Measurements from ENCODE around the gene RNF223. TPM values are rescaled to one million over a fixed set of nuclear protein-coding genes. Genes with fewer than 3 reads are reported as not detected.

RNF223 gene
- total RNA-seq, 2 donors from 2014 or later, result not detected

- H3K4me1 ChIP-seq, result no peaks in the 10 kb centered on the region
- H3K36me3 ChIP-seq, result peaks cover 14% of the 10 kb centered on the region
- peak overlapping the region in 1 of 2 donors; percentile 22 for H3K4me3 ChIP-seq
- H3K27ac ChIP-seq, result no peak overlapping the region
- no peaks in the 10 kb centered on the region for H3K9me3 ChIP-seq
- no peak for DNase-seq (ENCODE audit: low spot score)
- H3K27me3 ChIP-seq, result no peaks in the 10 kb centered on the region
- no peak for TF ChIP-seq CTCF (IDR thresholded peaks at IDR 0.05)
Measured at GRCh38 chr1:1050577-1051052, 23.5 kb downstream of the RNF223 start.

GRCh38 chr1:1049318-1050165 lies 24.6 kb downstream of the RNF223 start:
- no peak for DNase-seq (ENCODE audit: low spot score)
- no peak for TF ChIP-seq CTCF (IDR thresholded peaks at IDR 0.05)
- Histone ChIP-seq H3K4me1 (no peaks in the 10 kb centered on the region), H3K27ac (no peak overlapping the region), H3K9me3 (no peaks in the 10 kb centered on the region), H3K27me3 (no peaks in the 10 kb centered on the region), H3K4me3 (no peak overlapping the region), H3K36me3 (peaks cover 14% of the 10 kb centered on the region)

GRCh38 chr1:1048765-1049164 lies 25.3 kb downstream of the RNF223 start:
- H3K4me3 ChIP-seq, result no peak overlapping the region
- H3K27ac ChIP-seq, result no peak overlapping the region
- no peaks in the 10 kb centered on the region for H3K27me3 ChIP-seq
- TF ChIP-seq CTCF (IDR thresholded peaks at IDR 0.05), result no peak
- DNase-seq (ENCODE audit: low spot score), result no peak
- H3K9me3 ChIP-seq, result no peaks in the 10 kb centered on the region
- peaks cover 14% of the 10 kb centered on the region for H3K36me3 ChIP-seq
- no peaks in the 10 kb centered on the region for H3K4me1 ChIP-seq

GRCh38 chr1:1047963-1048362 lies 26.1 kb downstream of the RNF223 start:
- H3K27me3 ChIP-seq, result no peaks in the 10 kb centered on the region
- TF ChIP-seq CTCF (IDR thresholded peaks at IDR 0.05), result no peak
- no peak overlapping the region for H3K4me3 ChIP-seq
- no peak overlapping the region for H3K27ac ChIP-seq
- peaks cover 14% of the 10 kb centered on the region for H3K36me3 ChIP-seq
- no peaks in the 10 kb centered on the region for H3K4me1 ChIP-seq
- no peaks in the 10 kb centered on the region for H3K9me3 ChIP-seq
- no peak for DNase-seq (ENCODE audit: low spot score)

GRCh38 chr1:1047407-1047806 lies 26.7 kb downstream of the RNF223 start:
- DNase-seq (ENCODE audit: low spot score), result no peak
- Histone ChIP-seq H3K36me3 (peaks cover 14% of the 10 kb centered on the region), H3K4me1 (no peaks in the 10 kb centered on the region), H3K4me3 (no peak overlapping the region), H3K9me3 (no peaks in the 10 kb centered on the region), H3K27ac (no peak overlapping the region), H3K27me3 (no peaks in the 10 kb centered on the region)
- TF ChIP-seq CTCF (IDR thresholded peaks at IDR 0.05), result no peak
